Motor neuron (in vitro differentiated cells): ENCODE results near the gene MYOM1. TPM values are rescaled to one million over a fixed set of nuclear protein-coding genes. Genes with fewer than 3 reads are reported as not detected.
"Not testable (repeated sequence)": the region's sequence is repeated elsewhere in the genome, so short reads cannot be mapped to it uniquely, and the experiment has no call there.

ENCODE experiments used
- ATAC-seq, 8 experiments: fragments of 200-7000 bp; cut with Tn5 transposase; replicated peaks in 6 of 8; 2 replicates each; pipeline ENCODE4 v1.8.0; 2021; ENCODE audit warnings: mild to moderate bottlenecking in 8 of 8, moderate library complexity in 8 of 8
- H3K27ac ChIP-seq, 2 donors: fragments of 250-450 bp; sonication (Bioruptor Pico); 2 replicates each; pipeline ENCODE4 v1.9.0; 2021; ENCODE audit warnings: antibody characterized with exemption in 2 of 2, mild to moderate bottlenecking in 2 of 2, moderate library complexity in 1 of 2
- H3K4me1 ChIP-seq, 2 donors: fragments of 250-450 bp; sonication (Bioruptor Pico); replicated peaks in 1 of 2; 2 replicates each; pipeline ENCODE4 v1.6.1; 2021; ENCODE audit warnings: antibody characterized with exemption in 2 of 2, mild to moderate bottlenecking in 2 of 2, moderate library complexity in 1 of 2
- H3K4me3 ChIP-seq, 5 donors: fragments of 250-450 bp; sonication (Bioruptor Pico); 2 replicates each; pipeline ENCODE4 v1.9.0; 2021; ENCODE audit warnings: antibody characterized with exemption in 5 of 5, mild to moderate bottlenecking in 5 of 5, moderate library complexity in 4 of 5
- WGBS, 10 experiments: fragments of 450-650 bp; shearing (Covaris generic); methylation state at CpG; one replicate each; pipeline ENCODE4 v1.0.0; 2022; 5-methylcytosine and 5-hydroxymethylcytosine counted together
- in situ Hi-C, 9 experiments: fragments of 400-800 bp; cut with MboI; loops; one replicate each; pipeline ENCODE4 v1.15.0; 2021; ENCODE audit warnings: low sequenced_read_pairs in 9 of 9, low pct_unique_long_range_greater_than_20kb in 2 of 9; ENCODE audit not compliant: unreplicated experiment in 9 of 9
- total RNA-seq, 8 experiments: library from RNA; unstranded; fragments of 300-600 nt; gene quantifications; 2 replicates each; pipeline versions ENCODE4 v1.2.3 to v1.2.4, GENCODE V29; 2022

Gene MYOM1
- total RNA-seq, 8 experiments from 2014 or later: 0.42 to 4.4 (median 1.2) TPM

DNA sequence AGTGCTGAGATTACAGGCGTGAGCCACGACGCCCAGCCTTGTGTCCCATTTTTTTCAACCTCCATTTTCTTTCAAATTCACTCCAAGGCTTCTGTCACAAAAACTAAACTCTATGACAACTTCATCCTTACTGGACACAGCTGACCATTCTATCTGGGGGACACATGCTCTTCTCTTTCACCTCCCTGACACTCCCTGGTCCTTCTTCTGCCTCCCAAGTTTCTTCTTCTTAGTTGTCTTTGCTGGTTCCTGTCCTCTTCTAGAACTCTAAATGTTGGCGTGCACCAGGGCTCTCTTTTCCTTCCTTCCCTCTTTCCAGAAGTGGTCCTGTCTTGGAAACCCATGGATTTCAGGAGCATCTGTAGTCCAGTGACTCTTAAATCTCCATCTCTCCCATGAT lies 166.7 kb downstream of the MYOM1 start:
- no peak for ATAC-seq
- H3K27ac ChIP-seq: no peak overlapping the region
- H3K4me3 ChIP-seq: no peak overlapping the region
- in situ Hi-C loops: no loop called here
- 74 to 100% (median 85%) methylated on average over 1 to 4 of the region's 4 CpGs; no CpG with 5 or more reads in 3 of the 10 experiments for WGBS, 10 experiments
- H3K4me1 ChIP-seq: no peaks in the 10 kb centered on the region

DNA sequence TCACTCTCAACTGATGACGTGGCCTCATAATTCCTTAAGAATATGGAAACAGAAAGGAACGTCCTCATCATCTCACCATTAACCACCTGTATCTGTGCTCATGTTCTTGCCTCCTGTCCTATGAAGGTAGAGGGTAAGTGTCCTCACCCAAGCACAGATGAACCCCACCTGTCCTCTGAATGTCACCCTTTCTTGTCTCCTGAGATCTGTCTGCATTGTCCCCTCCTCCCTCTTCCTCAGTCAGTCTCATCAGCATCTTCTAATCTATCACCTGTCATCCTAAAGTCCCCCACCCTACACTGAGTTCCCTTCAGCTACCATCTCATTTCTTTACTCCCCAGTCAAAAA lies 167.4 kb downstream of the MYOM1 start:
- H3K27ac ChIP-seq: no peak overlapping the region
- H3K4me3 ChIP-seq: no peak overlapping the region
- no peaks in the 10 kb centered on the region for H3K4me1 ChIP-seq
- 0 to 100% (median 86%) methylated on average over 1 to 2 of the region's 2 CpGs; no CpG with 5 or more reads in 2 of the 10 experiments for whole genome bisulfite sequencing, 10 experiments
- in situ Hi-C loops: no loop called here
- ATAC-seq: no peak

DNA sequence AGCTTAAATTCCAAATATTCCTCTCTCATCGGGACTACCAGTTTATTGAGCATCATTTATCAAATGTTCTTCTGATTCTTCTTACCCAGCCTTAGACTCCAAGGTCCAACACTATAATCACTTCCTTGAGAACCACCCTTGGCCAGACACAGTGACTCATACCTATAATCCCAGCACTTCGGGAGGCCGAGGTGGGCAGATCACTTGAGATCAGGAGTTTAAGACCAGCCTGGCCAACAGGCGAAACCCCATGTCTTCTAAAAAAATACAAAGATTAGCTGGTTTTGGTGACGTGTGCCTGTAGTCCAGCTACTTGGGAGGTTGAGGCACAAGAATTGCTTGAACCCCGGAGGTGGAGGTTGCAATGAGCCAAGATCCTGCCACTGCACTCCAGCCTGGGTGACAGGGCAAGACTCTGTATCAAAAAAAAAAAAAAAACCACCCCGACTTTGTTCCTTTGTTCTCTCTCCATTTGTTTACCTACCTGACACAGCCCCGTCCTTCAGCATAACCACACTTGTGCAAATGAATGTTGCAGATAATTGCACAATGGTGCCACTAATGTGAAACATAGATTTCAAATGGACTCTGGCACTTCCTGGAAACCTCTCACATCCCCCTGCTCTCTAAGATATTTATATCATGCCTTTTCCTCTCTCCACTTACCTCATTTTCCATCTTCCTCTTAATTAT lies 167.9 kb downstream of the MYOM1 start:
- in situ Hi-C loops: no loop called here
- no peak for ATAC-seq

DNA sequence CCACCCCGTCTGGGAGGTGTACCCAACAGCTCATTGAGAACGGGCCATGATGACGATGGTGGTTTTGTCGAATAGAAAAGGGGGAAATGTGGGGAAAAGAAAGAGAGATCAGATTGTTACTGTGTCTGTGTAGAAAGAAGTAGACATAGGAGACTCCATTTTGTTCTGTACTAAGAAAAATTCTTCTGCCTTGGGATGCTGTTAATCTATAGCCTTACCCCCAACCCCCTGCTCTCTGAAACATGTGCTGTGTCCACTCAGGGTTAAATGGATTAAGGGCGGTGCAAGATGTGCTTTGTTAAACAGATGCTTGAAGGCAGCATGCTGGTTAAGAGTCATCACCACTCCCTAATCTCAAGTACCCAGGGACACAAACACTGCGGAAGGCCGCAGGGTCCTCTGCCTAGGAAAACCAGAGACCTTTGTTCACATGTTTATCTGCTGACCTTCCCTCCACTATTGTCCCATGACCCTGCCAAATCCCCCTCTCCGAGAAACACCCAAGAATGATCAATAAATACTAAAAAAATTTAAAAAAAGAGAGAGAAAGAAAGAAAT lies 169.8 kb downstream of the MYOM1 start:
- H3K27ac ChIP-seq, H3K4me1 ChIP-seq, in situ Hi-C loops, H3K4me3 ChIP-seq, ATAC-seq: not testable (repeated sequence)
- 33% methylated on average over 1 of the region's 8 CpGs; no CpG with 5 or more reads in 9 of the 10 experiments for WGBS, 10 experiments

More for the DNA sequence above, 167.9 kb downstream of the MYOM1 start:
- Histone ChIP-seq H3K27ac (no peak overlapping the region), H3K4me1 (no peaks in the 10 kb centered on the region), H3K4me3 (no peak overlapping the region)
- WGBS, 10 experiments: 43 to 100% (median 88%) methylated on average over 1 to 8 of the region's 8 CpGs; no CpG with 5 or more reads in 1 of the 10 experiments

DNA sequence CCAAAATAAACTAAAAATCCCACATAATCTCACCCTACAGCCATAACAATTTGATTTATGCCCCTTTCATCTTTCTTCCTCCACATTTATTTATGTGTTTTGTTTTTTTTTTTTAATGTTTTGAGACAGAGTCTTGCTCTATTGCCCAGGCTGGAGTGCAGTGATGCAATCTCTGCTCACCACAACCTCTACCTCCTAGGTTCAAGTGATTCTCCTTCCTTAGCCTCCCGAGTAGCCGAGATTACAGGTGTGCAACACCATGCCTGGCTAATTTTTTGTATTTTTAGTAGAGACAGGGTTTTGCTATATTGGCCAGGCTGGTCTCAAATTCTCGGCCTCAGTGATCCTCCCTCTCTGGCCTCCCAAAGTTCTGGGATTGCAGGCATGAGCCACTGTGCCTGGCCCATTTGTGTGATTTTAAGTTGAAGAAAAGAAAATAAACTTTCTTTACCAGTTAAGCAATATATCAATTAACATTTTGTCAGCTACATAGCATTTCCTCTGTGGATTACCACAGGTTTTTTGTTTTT lies 170.9 kb downstream of the MYOM1 start:
- in situ Hi-C loops: no loop called here
- 86 to 100% (median 100%) methylated on average over 1 to 3 of the region's 3 CpGs; no CpG with 5 or more reads in 2 of the 10 experiments for WGBS, 10 experiments
- ATAC-seq: no peak
- H3K4me3 ChIP-seq: no peak overlapping the region
- no peak overlapping the region for H3K27ac ChIP-seq
- H3K4me1 ChIP-seq: peaks cover 0 to 3% of the 10 kb centered on the region in 2 donors

DNA sequence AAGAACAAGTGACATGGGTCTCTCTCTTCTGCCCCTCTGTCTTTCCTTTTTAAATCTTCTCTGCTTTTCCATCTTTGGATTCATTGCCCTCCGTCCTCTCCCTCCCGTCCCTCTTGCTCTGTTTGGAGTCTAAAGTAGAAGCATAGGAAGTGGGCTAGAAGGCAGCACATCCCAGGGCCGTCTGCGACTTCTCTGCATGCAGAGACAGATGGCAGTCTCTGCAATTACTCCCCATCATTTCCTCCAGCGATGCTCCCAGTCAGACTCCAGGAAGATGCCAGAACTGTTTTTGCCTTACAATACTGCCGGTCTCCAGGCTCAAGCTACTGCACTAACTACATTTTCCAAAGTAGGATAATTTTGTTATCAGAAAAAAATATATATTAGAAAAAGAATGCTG lies 171.6 kb downstream of the MYOM1 start:
- H3K4me1 ChIP-seq: peaks cover 0 to 3% of the 10 kb centered on the region in 2 donors
- no peak overlapping the region for H3K4me3 ChIP-seq
- in situ Hi-C loops: no loop called here
- no peak overlapping the region for H3K27ac ChIP-seq
- WGBS, 10 experiments: 0 to 100% (median 43%) methylated on average over 1 to 5 of the region's 6 CpGs; no CpG with 5 or more reads in 1 of the 10 experiments
- ATAC-seq: no peak

DNA sequence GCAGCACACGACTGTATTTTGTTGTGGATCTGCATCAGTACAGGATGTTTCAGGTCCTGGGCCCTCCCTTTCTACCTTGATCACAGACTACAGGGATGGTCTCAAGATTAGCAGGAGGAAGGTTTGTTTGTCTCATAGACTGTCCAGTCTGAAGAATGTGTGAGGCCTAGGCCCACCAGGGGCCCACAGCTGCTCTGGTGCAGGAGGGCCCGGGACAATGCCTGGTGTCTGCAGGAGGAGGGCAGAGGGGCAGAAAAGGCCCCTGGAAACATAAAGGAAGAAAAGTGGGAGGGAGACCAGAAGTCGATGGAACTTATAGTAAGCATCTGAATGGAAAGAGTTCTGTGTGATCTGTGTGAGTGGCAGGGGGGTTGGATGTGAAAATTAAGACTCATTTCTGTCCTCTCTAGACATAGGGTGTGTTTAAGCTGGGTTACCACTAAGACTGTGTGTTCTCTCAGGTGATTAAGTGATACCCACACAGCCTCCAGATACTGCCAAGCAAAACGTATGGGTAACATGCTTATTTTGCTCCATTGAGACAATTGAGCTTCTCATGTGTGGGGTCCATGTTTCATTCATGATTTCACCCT lies 173.5 kb downstream of the MYOM1 start:
- no peak overlapping the region for H3K27ac ChIP-seq
- no peak for ATAC-seq
- no peak overlapping the region for H3K4me3 ChIP-seq
- in situ Hi-C loops: no loop called here
- 38 to 80% (median 55%) methylated on average over 2 to 3 of the region's 4 CpGs; no CpG with 5 or more reads in 6 of the 10 experiments for WGBS, 10 experiments
- peaks cover 0 to 3% of the 10 kb centered on the region in 2 donors for H3K4me1 ChIP-seq

DNA sequence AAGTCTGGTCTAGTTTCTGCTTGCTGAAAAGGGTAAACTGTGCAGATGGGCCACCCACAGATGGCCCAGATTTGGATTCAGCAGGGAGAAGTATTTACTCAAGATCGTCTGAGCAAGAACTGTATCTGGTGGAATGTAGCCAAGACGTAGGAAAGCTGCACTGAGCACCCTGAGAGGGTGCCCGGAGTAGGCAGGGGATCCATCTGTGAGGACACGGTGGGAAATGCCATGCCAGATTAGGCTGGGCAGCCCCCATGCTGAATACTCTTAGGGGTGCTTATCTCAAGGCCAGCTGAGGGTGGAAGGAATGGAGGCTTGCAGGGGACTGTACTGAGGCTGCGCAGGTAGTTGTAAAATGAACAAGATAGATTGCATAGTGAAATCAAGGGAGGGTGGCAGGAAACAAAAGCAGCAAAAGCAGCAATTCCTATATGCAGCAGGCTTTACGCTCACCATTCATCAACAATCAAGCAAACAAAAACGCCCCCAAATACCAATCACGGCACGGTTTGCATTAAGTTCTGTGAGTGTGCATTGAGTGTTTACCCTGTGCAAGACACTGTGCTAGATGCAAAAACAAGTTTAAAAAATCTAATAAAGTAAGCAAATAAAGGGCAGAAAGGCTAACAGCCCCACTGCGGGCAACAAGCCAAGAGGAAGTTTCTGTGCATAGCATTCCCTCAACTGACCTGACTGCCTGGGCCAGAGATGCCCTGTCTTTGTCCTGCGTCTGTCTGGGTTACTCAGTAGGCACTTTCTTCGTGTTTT lies 174.7 kb downstream of the MYOM1 start:
- peak in 1 of 8 experiments; percentile 29 for ATAC-seq
- in situ Hi-C loops: no loop called here
- WGBS, 10 experiments: 45 to 100% (median 72%) methylated on average over 1 to 10 of the region's 12 CpGs
- no peak overlapping the region for H3K27ac ChIP-seq
- H3K4me1 ChIP-seq: peaks cover 0 to 3% of the 10 kb centered on the region in 2 donors
- H3K4me3 ChIP-seq: no peak overlapping the region

DNA sequence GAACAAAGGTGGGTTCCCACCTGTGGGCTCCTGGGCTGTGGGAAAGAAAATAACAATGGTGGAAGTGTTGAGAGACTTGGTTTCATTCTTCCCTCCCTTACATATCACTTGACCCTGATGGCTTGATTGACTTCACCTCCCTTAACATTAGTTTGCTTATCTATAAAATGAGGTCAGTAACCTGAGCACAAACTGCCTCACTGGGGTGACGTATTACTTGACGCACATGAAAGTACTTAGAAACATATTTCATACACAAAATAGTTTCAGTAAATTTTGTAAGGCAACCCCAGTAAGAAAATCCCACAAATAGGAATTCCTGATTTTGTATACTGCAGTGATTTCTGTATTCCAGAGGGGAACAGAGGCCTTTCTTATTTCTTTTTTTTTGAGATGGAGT lies 177.4 kb downstream of the MYOM1 start:
- in situ Hi-C loops: no loop called here
- no peak for ATAC-seq
- WGBS, 10 experiments: 60 to 100% (median 84%) methylated on average over 1 to 2 of the region's 2 CpGs; no CpG with 5 or more reads in 6 of the 10 experiments
- Histone ChIP-seq H3K4me1 (peaks cover 0 to 3% of the 10 kb centered on the region in 2 donors), H3K27ac (no peak overlapping the region), H3K4me3 (no peak overlapping the region)

DNA sequence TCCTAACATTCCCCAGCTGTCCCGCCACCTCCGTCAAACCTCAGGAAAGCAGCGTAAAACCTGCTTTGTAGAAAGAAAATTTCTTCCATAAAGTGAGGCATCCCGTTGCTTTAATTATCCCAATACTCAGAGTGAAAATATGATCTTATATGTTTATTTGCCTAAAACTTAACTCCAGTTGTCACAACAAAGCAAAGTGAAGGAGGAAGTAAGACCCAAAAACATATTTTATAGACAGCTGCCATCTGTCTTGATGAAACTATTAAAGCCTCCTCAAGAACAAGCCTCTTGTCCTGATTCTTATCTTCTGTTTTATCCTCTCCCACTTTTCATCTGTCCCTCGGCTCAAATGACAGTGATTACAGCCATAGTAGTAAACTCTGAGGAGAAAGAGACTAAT lies 177.9 kb downstream of the MYOM1 start:
- H3K4me3 ChIP-seq: no peak overlapping the region
- H3K27ac ChIP-seq: no peak overlapping the region
- no peak for ATAC-seq
- in situ Hi-C loops: no loop called here
- 38 to 100% (median 82%) methylated on average over 1 to 5 of the region's 5 CpGs for WGBS, 10 experiments
- H3K4me1 ChIP-seq: peaks cover 0 to 3% of the 10 kb centered on the region in 2 donors

DNA sequence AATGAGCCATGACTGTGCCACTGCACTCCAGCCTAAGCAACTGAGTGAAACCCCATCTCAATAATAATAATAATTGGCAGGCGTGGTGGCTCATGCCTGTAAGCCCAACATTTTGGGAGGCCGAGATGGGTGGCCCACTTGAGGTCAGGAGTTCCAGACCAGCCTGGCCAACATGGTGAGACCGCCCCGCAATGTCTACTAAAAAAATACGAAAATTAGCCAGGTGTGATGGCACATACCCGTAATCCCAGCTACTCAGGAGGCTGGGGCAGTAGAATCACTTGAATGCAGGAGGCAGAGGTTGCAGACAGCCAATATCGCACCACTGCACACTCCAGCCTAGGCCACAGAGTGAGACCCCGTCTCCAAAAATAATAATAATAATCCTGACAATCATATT lies 178.9 kb downstream of the MYOM1 start:
- no peak for ATAC-seq
- H3K27ac ChIP-seq: no peak overlapping the region
- WGBS, 10 experiments: 0 to 100% (median 97%) methylated on average over 2 to 6 of the region's 8 CpGs; no CpG with 5 or more reads in 3 of the 10 experiments

DNA sequence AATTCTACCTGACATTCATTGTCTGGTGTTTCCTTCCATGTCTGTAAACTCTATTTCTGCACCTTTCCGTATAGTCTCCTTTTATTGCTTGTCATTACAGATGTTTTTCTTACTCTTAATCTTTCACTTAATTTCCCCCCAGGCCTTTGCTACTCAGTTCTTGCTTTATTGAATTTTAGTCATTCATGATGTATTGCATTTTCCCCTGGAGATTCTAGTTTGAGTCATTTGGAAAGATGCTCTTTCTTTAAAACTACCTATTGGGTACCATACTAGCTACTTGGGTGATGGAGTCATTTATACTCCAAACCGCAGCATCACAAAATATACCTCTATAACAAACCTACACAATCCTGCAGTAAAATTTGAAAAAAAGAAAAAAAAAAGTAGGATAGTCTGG lies 179.6 kb downstream of the MYOM1 start:
- no peak overlapping the region for H3K4me3 ChIP-seq
- no peak for ATAC-seq
- in situ Hi-C loops: no loop called here

More for the DNA sequence above, 178.9 kb downstream of the MYOM1 start:
- Histone ChIP-seq H3K4me1 (no peaks in the 10 kb centered on the region), H3K4me3 (no peak overlapping the region)
- in situ Hi-C loops: no loop called here

More for the DNA sequence above, 179.6 kb downstream of the MYOM1 start:
- 60 to 100% (median 87%) methylated on average over 1 to 2 of the region's 2 CpGs for WGBS, 10 experiments
- Histone ChIP-seq H3K27ac (no peak overlapping the region), H3K4me1 (no peaks in the 10 kb centered on the region)
